Keratinocyte (primary cell): Measurements from ENCODE around the gene CCDC92.

Experiments used
- EZH2 ChIP-seq: IDR thresholded peaks from one replicate; pipeline ENCODE4 v1.6.1; 2012; ENCODE audit warnings: inconsistent platforms, mild to moderate bottlenecking, low read length, moderate library complexity
- TF ChIP-seq, protein P1 (sequence below), 3 experiments: IDR thresholded peaks in 1 of 3; conservative IDR thresholded peaks in 1 of 3; optimal IDR thresholded peaks in 1 of 3; 2 replicates in 2 of 3; 3 replicates in 1 of 3; pipeline versions ENCODE3 to v1.5.1; 2011; ENCODE audit warnings: low read length in 3 of 3, mild to moderate bottlenecking in 3 of 3, moderate library complexity in 2 of 3, control low read depth in 1 of 3, inconsistent platforms in 1 of 3; ENCODE audit not compliant: insufficient read depth in 2 of 3; ENCODE audit errors: extremely low read depth in 1 of 3

DNA sequence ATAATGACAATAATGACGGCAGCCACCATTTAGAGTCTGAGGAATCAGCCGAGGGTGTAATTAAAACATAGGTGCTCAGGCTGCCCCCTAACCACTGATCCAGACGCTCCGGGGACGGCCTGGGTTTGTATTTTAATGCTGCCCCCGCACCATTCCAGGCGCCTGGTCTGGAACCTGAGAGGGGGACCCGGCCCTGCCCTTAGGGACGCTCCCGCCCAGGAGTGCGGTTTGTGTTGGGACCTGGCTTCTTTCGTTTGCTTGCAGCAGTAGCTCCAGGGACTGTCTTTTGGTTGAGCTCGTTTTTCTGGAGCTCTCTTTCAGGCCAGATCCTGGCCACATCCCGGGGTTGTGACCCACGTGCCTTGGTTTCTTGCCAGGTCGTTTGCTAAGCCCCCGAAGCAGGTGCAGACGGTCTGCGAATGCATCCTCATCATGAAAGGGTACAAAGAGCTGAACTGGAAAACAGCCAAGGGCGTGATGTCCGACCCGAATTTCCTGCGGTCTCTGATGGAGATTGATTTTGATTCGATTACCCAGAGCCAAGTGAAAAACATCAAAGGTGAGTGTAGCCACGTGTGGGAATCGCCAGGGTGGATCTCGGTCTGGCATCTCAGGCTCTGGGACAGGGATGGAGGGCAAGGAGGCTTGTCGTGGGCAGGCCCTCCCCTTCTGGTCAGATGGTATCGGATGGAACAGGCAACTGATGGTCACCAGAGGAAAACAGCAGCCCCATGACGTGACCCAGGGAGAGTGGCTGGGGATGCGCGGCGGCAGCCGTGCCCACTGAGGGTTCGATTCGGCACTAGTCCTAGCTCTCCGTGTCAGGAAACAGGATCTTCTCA lies 63.5 kb downstream of the CCDC92 start:
- TF ChIP-seq EZH2: no peak
- TF ChIP-seq, protein P1, sequence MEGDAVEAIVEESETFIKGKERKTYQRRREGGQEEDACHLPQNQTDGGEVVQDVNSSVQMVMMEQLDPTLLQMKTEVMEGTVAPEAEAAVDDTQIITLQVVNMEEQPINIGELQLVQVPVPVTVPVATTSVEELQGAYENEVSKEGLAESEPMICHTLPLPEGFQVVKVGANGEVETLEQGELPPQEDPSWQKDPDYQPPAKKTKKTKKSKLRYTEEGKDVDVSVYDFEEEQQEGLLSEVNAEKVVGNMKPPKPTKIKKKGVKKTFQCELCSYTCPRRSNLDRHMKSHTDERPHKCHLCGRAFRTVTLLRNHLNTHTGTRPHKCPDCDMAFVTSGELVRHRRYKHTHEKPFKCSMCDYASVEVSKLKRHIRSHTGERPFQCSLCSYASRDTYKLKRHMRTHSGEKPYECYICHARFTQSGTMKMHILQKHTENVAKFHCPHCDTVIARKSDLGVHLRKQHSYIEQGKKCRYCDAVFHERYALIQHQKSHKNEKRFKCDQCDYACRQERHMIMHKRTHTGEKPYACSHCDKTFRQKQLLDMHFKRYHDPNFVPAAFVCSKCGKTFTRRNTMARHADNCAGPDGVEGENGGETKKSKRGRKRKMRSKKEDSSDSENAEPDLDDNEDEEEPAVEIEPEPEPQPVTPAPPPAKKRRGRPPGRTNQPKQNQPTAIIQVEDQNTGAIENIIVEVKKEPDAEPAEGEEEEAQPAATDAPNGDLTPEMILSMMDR (optimal IDR thresholded peaks at IDR 0.05 in 1 of 3, IDR thresholded peaks at IDR 0.05 in 1 of 3, conservative IDR thresholded peaks at IDR 0.05 in 1 of 3; ENCODE audit: extremely low read depth in 1 of 3, insufficient read depth in 2 of 3, low read length in 3 of 3): no peak
